Left lung (tissue), 10 donors: ENCODE measurements around the gene GBX1. TPM values are rescaled to one million over a fixed set of nuclear protein-coding genes. Genes with fewer than 3 reads are reported as not detected.

Experiments used
- ATAC-seq: fragments of 200-7000 bp; cut with Tn5 transposase; one replicate; pipeline ENCODE4 v1.9.1; 2020; ENCODE audit warnings: moderate library complexity
- DNase-seq, 4 donors: peaks; one replicate each; pipeline ENCODE4 v3.0.0-alpha.2; 2013 to 2020
- H3K27ac ChIP-seq, 2 donors: fragments of 200-600 bp; sonication (generic) in 1 of 2; one replicate each; pipeline versions ENCODE4 v1.5.0 to v1.8.0; 2020 to 2021
- H3K27me3 ChIP-seq, 2 donors: fragments of 200-600 bp; sonication (generic) in 1 of 2; one replicate each; pipeline versions ENCODE4 v1.5.0 to v1.8.0; 2020 to 2021
- H3K36me3 ChIP-seq, 2 donors: fragments of 200-600 bp; sonication (generic) in 1 of 2; one replicate each; pipeline versions ENCODE4 v1.5.0 to v1.8.0; 2020 to 2021
- H3K4me1 ChIP-seq, 2 donors: fragments of 200-600 bp; one replicate each; pipeline ENCODE4 v1.8.0; 2021
- H3K4me3 ChIP-seq, 2 donors: fragments of 200-600 bp; sonication (generic) in 1 of 2; one replicate each; pipeline versions ENCODE4 v1.5.0 to v1.8.0; 2020 to 2021; ENCODE audit warnings: mild to moderate bottlenecking in 1 of 2
- H3K9me3 ChIP-seq, 2 donors: fragments of 200-600 bp; sonication (generic) in 1 of 2; one replicate each; pipeline versions ENCODE4 v1.5.0 to v1.8.0; 2020 to 2021
- CTCF ChIP-seq, 2 donors: fragments of 200-600 bp; sonication (generic) in 1 of 2; IDR thresholded peaks; one replicate each; pipeline versions ENCODE4 v1.5.0 to v1.8.0; 2021; ENCODE audit warnings: antibody characterized with exemption in 2 of 2
- intact Hi-C, 2 donors: fragments of 100-400 bp; cut with DNase I; formaldehyde crosslinking; loops; one replicate each; pipeline versions ENCODE4 v1.11.2 to v1.14.2; 2022
- polyA plus RNA-seq, 6 donors: library from polyadenylated mRNA; unstranded; fragments of 120-200 nt; gene quantifications; one replicate each; pipeline ENCODE4 v1.2.1, GENCODE V29; 2013; ENCODE audit not compliant: insufficient read length in 6 of 6
- total RNA-seq, 2 donors: library from RNA; stranded (reverse); fragmentation: NEBNext Ultra II Directional; extraction: Animal tissue kit (Norgen Biotek cat#: 25700); gene quantifications; one replicate each; pipeline ENCODE4 v1.2.1, GENCODE V29; 2021
- donor health status: DM: no; HTN: yes; CAD: no.
- donor health status: DM: no; HTN: no; CAD: no.

Gene GBX1
- total and polyA plus RNA-seq, 8 donors: 0.24 to 0.42 (median 0.28) TPM; not detected in 5

- intact Hi-C loops: loop anchor here in 1 of 2 donors (5.0 kb wide), 1 partner anchor 43 kb away; no protein-coding TSS in a partner anchor
Observed at GRCh38 chr7:151129117-151129959, 38.2 kb downstream of the GBX1 start.

GRCh38 chr7:151128716-151129115, 38.8 kb downstream of the GBX1 start:
- H3K27ac ChIP-seq: no peak overlapping the region
- TF ChIP-seq CTCF (IDR thresholded peaks at IDR 0.05): no peak
- no peak overlapping the region for H3K4me3 ChIP-seq
- no peaks in the 10 kb centered on the region for H3K9me3 ChIP-seq
- peaks cover 10 to 12% of the 10 kb centered on the region in 2 donors for H3K4me1 ChIP-seq
- intact Hi-C loops: loop anchor here in 1 of 2 donors (5.0 kb wide), 1 partner anchor 44 kb away; no protein-coding TSS in a partner anchor
- DNase-seq (peak in 1 of 4 donors; percentile 35), ATAC-seq (no peak)
- H3K27me3 ChIP-seq: no peaks in the 10 kb centered on the region
- peaks cover 0 to 94% of the 10 kb centered on the region in 2 donors for H3K36me3 ChIP-seq

More at GRCh38 chr7:151129117-151129959, 38.2 kb downstream of the GBX1 start:
- ATAC-seq (no peak), DNase-seq (peak in 1 of 4 donors; percentile 57)
- no peak overlapping the region for H3K4me3 ChIP-seq
- H3K36me3 ChIP-seq: peaks cover 0 to 94% of the 10 kb centered on the region in 2 donors
- H3K27ac ChIP-seq: no peak overlapping the region
- no peaks in the 10 kb centered on the region for H3K9me3 ChIP-seq
- H3K27me3 ChIP-seq: no peaks in the 10 kb centered on the region
- H3K4me1 ChIP-seq: peaks cover 6 to 10% of the 10 kb centered on the region in 2 donors
- no peak for TF ChIP-seq CTCF (IDR thresholded peaks at IDR 0.05)

GRCh38 chr7:151128144-151128543, 39.4 kb downstream of the GBX1 start:
- no peak overlapping the region for H3K4me3 ChIP-seq
- DNase-seq (peak in 1 of 4 donors; percentile 39), ATAC-seq (no peak)
- no peak overlapping the region for H3K27ac ChIP-seq
- H3K36me3 ChIP-seq: peaks cover 0 to 94% of the 10 kb centered on the region in 2 donors
- TF ChIP-seq CTCF (IDR thresholded peaks at IDR 0.05): no peak
- intact Hi-C loops: loop anchor here in 1 of 2 donors (5.0 kb wide), 1 partner anchor 44 kb away; no protein-coding TSS in a partner anchor
- peaks cover 10 to 14% of the 10 kb centered on the region in 2 donors for H3K4me1 ChIP-seq
- H3K9me3 ChIP-seq: no peaks in the 10 kb centered on the region
- no peaks in the 10 kb centered on the region for H3K27me3 ChIP-seq

GRCh38 chr7:151126491-151127137, 40.9 kb downstream of the GBX1 start:
- Histone ChIP-seq H3K27ac (no peak overlapping the region), H3K9me3 (no peaks in the 10 kb centered on the region), H3K4me1 (peaks cover 10 to 14% of the 10 kb centered on the region in 2 donors), H3K27me3 (no peaks in the 10 kb centered on the region), H3K4me3 (no peak overlapping the region), H3K36me3 (peaks cover 0 to 94% of the 10 kb centered on the region in 2 donors)
- intact Hi-C loops: loop anchor here in 1 of 2 donors (5.0 kb wide), 1 partner anchor 46 kb away; no protein-coding TSS in a partner anchor
- ATAC-seq: peak; percentile 12
- DNase-seq: peak in 1 of 4 donors; percentile 79
- TF ChIP-seq CTCF (IDR thresholded peaks at IDR 0.05): no peak
